OCI-LY7 (cell line): ENCODE data around the gene SUN5.

Experiments used
- CTCF ChIP-seq: fragments of 200-600 bp; sonication (generic); conservative IDR thresholded peaks from 2 replicates; pipeline ENCODE4 v1.5.1; 2014; ENCODE audit warnings: mild to moderate bottlenecking, antibody characterized with exemption, low read length, moderate library complexity, mixed read lengths
- EZH2phosphoT487 ChIP-seq: fragments of 200-600 bp; sonication (generic); IDR thresholded peaks from 2 replicates; pipeline ENCODE4 v1.6.1; 2018; ENCODE audit warnings: low read depth, borderline replicate concordance, mild to moderate bottlenecking, mixed run types, antibody characterized with exemption, low read length, moderate library complexity, mixed read lengths

GRCh38 chr20:33022289-33022688, 18.1 kb upstream of the SUN5 start:
- TF ChIP-seq CTCF: no peak
- TF ChIP-seq EZH2phosphoT487: no peak
